HG03139 (cell line): Measurements from ENCODE around the gene MUC6.

ENCODE experiments used
- ATAC-seq: cut with Tn5 transposase; IDR thresholded peaks from one replicate; pipeline ENCODE4 v1.9.1; 2021; ENCODE audit not compliant: unreplicated experiment

Gene MUC6

DNA sequence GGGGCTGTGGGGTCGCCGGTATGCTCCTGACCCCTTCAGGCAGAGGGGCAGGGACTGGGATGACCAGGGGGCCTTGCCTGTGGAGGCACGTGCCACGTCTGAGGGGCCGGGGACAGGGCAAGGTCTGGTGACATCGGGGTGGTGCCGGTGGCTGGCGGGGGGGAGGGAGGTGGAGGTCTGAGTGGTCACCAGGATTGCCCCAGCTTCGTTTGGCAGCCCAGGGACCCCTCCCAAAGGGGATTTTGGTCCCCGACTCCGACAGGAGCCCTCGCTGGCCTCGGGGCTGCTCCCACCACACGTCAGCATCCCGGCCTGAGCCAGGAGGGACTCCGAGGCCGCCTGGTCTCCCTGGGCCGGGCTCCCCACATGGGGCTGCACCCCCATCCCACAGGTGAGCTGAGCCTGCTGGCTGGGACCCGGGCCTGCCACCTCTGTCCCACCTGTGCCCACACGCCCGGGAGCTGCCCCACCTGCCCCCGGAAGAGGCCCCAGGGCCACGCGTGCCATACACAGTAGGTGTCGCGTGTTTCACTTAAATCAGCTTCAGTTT, 1.1 kb upstream of the MUC6 start:
- no peak for ATAC-seq

DNA sequence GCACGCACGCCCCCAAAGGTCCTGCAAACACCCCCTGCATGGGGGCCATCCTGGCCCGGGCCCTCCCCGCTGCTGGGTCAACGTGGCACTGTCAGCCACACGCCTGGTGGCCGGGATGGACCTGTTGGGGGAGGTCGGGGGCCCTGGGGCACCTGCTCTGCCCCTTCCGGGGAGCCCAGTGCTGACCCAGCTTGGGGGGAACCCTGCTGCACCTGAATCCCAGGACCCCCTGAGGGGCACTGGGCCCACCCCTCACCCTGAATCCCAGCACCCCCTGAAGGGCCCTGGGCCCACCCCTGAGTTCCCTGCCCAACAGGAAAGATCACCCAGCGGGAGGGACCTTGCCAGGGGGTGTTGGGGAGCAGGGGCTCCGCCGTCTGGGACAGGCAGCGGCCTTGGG, 413 bp upstream of the MUC6 start:
- ATAC-seq: no peak

DNA sequence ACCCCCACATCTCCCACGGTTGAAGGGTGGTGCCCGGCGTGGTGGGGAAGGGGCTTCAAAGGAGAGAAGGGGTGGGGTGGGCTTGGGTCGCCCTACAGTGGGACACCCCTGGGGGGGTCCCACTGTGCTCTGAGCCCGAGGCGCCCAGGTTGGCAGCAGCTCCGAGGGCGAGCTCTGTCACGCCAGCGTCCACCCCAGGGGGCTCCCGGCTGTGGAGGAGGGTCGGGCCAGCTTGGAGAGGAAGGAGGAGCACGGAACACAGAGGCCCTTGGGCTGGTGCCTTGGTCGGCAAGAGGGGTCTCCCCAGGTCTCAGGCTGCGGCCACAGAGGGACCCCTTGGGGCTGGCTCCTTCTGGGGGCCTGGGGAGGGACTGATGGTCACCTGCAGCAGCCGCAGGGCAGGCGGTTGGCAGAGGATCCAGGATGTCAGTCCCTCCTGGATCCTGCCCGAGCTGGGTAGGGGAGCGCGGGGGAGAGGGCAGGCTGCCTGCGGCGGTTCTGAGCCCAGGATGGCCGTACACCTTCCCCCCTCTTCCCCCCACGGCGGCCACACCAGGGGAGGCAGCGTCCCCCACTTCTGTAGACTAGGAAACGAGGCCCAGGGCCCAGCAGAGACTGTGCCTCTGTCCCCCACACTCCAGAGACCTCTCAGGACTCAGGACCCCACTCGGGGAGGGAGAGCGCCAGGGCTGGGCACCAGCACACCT, 788 bp downstream of the MUC6 start:
- no peak for ATAC-seq

DNA sequence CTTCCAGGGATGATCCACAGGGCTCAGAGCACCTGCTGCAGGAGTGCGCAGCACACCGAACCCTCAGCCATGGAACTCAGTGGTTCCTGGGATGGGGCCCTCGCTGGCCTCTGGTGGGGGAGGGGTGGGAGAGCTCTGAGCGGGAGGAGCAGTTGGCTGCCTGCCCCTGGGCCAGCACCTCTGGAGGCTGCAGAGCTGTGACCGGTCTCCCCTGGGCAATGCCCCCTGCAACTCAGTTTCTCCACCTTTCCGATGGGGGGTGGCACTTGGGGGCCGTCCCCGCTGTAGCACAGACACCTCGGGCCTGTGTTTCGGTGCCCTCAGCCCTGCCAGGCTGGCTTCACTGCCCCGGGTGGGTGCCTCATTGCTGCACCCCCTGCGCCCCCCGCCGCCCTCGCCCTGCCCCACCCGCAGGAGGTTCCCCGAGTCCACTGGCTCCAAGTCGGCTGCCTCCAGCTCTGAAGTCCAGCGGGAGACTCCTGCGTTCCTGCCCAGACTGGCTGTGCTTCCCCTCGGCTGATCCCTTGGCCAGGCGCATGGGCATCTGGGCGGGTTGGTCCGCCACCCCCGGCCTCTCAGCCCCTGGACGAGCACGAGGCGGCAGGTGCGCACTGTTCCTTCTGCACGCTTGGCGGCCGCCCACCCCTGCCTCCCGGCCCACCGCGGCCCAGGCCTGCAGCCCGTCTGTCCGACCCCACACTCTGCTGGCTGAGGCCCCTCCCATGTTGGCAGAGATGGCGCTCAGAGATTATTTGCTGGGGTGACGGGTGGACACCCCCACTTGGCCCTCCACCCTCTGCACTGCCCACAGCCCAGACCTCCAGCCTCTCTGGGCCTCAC, 1.8 kb downstream of the MUC6 start:
- no peak for ATAC-seq

DNA sequence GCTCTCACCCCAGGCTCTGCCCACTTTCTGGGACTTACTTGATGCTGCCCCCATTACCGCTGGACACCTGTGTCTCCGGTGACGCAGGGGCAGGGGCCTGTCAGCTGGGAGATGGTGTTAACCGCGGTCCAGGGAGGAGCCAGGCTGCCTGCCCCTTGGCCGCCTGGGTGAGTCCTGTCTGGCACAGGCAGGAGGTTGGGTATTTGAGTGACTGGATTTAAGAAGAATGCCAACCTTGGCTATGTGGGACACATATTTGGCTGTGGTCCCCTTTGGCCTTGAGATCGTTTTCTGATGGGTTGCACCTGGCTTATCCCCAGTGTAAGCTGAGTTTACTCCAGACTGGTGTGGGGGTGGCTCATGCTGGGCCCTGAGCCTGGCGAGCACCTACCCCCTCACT, 2.5 kb downstream of the MUC6 start:
- ATAC-seq: no peak

DNA sequence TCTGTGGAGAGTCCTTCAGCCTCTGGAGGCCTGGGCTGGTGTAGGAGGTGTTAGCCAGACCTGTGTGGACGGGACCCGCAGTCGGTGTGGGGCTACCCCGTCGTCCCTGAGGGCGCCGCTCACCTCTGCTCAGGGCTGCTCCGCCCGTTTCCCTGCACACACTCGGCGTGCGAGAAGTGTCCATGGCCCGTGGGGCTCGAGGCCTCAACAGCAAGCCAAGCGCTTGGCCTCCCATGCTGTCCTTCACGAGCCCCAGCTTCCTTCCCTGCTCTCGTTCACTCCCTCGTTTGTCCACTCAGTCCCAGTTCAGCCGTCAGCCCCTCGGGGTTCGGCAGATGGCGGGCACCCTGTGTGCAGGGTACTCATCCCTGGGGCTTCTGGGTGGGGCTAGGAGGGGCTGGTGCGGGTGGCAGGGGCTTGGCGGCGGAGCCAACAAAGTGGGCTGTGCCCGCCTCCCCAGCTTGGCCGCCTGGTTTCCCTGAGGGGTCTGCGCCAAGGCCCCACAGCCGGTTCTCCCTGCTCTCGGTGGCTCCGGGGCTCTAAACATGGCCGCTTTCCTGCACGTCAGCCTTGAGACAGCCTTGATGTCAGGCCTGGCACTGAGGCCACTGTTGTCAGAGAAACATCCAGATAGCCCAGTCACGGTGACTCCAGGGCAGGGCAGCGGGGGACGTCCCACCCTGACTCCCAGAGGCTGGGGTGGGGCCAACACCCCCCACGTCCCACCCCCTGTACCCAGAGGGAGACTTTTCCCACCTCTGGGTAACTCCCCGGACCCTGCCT, 3.3 kb downstream of the MUC6 start:
- ATAC-seq: no peak

DNA sequence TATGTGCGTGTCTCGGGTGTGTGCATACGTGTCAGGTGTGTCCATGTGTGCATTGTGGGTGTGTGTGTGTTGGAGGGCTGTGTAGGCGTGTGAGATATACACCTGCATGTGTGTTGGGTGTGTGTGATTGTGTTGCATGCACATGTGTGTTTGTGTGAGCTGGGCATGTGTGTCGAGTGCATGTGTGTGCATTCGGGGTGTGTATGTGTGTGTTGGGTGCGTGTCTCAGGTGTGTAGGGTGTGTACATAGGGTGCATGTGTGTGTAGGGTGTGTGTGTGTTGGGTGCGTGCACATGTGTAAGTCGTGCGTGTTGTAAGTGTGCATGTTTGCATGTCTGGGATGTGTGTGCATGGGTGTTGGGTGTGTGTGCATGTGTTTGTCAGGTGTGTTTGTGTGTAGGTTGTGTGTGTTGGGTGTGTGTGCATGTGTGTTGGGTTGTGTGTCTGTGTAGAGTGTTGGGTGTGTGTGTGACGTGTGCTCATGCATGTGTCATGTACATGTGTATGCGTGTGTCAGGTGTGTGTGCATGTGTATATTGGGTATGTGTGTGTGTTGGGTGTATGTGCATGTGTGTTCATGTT, 4.1 kb downstream of the MUC6 start:
- ATAC-seq: no peak

DNA sequence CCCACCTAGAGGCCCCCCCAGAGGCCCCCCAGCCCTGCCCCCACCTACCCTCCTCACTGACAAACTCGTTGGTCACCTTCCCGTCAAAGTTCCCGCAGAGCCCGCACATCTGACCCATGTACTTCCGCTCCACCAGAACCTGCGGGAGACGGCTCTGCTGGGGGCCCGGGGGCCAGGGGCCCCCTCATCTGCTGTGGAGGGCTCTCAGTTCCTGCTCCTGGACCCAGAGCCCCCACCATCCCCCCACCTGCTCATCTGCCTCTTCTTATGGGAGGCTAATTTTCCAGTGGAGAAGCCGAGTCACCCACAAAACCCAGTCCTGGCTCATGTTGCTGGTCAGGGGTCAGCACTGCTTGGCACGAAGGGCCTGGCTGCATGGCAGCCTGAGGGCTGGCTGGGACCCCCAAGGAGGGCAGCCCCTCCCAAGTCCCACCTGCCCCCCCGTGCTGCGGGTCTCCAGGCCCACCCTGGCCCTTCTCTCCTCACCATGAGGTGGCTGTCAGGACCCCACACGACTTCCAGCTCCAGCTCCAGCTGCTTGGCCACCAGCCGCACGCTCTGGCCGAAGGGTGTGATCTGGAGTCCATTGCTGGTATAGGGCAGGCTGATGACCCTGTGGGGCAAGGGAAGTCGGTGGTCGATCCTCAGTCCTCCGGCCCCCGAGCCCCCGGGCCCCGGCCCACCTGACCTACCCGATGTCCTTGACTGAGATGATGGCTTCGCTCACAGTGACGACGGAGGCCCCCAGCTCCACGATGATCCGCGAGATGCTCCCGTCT, 5.2 kb downstream of the MUC6 start:
- ATAC-seq: no peak

DNA sequence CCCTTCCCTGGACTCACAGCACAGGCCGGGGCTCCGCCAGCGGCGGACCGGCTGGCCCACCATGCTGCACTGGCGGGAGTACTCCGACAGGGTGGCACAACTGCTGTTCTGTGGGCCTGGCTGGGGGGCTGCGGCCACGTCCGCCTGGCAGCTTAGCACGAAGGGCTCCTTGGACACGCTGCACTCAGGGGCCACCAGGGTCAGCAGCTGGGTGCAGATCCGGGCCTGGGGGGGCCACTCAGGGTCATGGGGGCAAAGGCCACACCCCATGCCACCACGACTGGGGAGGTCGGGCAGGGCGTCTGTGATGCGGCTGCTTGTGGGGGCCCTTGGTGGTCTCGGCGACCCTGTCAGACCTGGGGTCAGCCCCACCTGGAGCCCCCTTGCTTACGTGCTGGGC, 6.0 kb downstream of the MUC6 start:
- ATAC-seq: no peak

DNA sequence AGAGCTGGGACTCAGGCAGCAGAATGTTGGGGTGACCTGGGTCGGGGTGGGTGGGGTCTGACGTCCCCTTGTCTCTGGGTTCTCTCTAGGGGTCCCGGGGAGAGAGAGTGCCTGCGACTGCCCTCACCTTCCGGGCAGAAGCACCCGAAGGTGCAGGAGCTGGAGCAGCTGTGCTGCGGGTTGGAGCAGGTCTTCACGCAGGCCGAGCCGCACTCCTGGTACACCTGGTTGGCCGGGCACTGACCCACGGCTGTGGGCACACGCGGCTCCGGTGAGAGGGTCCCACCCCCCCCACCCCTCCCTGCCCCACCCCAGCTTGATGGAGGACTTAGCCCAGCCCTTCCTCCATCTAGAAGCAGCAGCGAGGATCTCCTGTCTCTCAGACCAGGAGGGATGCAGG, 6.4 kb downstream of the MUC6 start:
- no peak for ATAC-seq

DNA sequence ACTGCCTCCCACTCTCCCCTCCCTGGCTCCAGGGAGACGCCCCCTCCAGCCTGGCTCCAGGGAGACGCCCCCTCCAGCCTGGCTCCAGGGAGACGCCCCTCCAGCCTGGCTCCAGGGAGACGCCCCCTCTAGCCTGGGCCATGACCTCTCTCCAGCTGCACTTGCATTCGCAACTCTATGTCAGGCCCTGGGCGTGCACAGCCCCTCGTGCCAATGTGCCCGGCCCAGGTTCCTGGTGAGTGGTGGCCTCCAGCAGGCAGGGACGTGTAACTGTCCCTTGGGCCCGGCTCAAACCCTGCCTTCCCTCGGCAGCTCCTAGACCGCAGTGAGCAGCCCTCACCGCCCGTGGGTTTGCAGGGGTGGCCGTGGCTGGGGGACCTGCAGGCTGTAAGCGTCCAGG, 6.9 kb downstream of the MUC6 start:
- no peak for ATAC-seq

DNA sequence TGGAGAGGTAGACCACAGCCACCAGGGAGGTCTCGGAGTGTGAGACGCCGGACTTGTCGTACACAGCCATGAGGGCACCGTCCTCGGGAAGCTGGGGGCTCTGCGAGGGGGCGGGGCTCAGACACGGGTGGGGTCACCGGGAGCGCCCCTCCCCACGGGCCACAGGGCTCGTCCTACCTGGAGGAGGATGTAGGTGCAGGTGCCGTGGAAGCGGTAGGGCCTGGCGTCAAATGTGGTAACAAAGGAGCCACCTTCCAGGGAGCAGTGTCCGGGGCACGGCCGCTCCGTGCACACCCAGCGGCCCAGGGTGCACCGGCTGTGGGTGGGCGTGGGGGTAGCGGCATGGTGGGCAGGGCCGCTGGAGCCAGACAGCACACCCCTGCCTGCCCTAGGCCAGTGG, 7.5 kb downstream of the MUC6 start:
- no peak for ATAC-seq

DNA sequence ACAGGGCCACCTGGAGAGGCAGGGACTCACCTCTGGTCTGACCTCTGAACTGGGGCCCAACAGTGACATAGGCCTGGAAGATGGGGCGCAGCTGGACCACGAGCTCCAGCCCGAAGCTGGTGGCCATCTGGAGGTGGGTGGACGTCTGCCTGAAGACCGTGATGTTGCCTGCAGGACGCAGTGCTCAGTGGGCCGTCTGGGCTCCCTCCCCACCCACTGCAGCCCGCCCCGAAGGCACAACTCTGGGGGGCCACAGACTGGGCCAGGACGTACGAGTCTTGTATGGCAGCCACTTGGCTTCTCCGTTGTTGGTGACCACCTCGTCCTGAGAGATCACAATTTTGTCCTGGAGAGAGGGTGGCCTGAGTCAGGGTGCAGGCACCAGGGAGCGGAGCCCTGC, 7.9 kb downstream of the MUC6 start:
- no peak for ATAC-seq

DNA sequence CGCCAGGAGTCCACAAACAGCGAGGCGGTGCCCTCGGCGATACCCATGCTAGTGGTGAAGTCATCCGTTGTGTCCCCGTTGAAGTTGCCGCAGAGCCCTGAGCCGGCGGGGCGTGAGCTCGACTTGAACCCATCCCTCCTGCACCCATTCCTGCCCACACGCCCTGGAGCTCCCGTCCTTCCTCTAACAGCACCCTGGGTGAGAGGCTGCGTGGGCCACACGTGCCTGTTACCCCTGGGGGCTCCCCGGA, 8.3 kb downstream of the MUC6 start:
- ATAC-seq: no peak

DNA sequence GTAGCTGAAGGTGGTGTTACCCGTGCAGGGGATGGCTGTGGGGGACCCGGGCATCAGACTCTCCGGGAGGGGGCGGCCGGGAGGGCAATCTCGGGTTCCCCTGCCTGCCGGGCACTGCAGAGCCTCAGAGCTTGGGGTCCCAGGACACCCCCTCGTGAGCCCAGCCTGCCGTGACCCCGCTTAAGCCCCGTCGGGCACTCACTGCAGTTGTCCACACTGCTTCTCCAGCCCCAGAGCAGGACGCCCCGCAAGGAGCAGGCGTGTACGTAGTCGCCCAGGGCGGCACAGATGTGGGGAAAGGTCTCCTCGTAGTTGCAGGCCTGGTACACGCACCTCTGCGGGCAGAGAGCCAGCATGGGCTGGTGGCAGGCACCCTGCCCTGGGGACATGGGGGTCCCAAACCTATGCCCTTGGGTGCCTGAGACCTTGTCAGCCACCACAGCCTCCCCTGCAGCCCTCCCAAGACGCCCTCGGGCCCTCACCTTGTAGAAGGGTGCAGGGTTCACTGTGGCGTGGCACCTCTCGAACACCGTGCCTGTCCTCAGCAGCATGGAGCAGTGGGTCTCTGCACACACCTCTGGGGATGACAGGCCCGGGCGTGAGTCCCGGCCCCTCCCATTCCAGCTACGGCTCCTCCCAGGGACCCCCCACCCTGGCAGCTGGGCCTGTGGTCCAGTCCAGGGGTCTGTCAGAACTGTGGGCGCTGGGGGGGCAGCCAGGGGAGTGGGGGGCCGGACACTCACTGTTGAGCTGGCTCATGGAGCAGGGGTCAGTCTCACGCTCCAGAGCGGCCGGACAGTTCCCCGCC, 8.8 kb downstream of the MUC6 start:
- no peak for ATAC-seq

DNA sequence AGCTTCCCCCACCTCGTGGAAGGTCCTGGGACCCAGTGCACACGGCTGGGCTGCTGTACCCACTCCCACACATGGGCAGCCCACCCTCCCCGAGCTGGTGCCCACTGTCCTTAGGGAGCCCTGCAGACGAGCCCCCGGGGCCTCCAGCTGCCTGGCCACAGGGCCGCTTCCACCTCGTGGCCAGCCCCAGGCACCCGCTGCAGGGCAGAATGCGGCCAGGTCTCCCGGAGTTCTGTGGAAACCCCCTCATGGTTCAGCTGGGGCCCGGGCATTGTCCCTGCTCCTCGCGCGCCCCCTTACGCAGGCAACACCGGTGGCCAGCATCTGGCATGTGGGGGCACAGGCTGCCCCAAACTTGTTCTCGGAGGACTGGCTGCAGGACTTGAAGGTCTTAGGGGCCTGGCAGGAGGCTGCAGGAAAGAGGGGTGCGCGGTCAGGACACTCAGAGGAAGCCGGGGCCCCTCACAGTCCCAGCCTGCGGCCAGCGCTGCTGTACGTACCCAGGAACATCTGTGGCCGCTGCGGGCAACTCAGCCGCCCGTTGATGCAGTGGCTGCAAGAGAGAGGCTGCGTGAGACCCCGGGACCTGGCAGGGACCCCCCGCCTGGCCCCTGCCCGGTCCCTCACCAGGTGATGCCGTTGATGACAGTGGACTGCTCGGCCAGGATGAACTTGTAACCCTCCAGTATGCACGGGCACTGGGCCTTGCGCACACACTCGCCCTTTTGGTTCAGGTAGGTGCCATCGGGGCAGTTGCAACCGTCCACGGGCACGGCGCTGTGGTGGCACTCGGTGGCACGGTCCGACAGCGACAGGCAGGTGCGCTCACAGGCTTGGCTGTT, 9.7 kb downstream of the MUC6 start:
- no peak for ATAC-seq

DNA sequence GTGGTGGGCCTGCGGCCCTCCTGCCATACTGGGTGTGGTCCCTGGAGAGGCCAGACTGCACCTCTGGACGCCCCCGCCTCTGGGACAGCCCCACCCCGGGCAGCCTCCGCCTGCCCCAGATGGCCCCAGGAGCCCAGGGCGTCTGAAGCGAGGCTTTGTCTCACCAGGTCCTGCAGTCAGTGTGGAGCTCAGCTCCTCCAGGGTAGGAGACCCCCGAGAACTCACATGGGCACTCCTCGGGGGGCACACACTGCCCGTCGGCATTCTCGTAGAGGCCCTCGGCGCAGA, 10.4 kb downstream of the MUC6 start:
- no peak for ATAC-seq

DNA sequence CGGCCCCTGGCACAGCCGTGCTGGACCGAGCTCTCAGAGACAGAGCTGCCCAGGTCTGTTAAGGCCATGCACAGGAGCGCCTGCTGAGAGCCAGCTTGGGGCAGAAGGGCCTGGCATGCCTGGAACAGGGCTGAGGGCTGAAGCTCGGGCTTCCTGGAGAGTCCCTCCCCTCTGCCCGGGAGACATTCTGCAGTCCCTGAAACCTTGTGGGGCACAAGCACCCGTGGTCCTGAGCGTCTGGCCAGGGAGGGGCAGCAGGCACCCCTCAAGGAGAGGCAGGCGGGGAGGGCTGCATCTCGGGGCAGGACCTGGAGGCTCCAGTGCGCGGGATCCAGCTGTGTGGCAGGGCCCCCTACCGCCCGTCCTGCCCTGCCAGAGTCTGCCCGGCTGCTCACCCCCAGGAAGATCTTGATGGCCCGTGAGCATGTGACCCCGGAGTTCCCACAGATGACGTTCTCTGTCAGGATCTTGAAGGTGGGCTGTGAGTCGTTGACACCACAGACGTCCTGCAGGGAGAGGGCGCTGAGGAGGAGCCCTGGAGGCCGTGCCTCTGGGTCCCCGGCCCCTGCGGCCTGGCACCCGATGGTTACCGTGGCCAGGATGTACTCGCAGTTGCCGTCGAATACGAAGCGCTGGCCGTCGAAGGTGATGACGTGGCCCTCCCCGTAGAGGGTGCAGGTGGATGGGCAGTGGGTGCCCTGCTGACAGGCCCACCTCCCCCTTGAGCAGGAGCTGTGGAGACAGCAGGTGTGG, 10.9 kb downstream of the MUC6 start:
- ATAC-seq: no peak
